HEK293 (cell line): Measurements from ENCODE around the gene EYA3.

Experiments used
- CTCF ChIA-PET: fragments of 350-600 bp; formaldehyde crosslinking; extraction: SDS; loops from one replicate; lab custom pipeline; 2021; ENCODE audit warnings: antibody characterized with exemption; lab: Yijun Ruan, JAX
- POLR2A ChIA-PET: fragments of 300-600 bp; formaldehyde crosslinking; extraction: SDS; loops from one replicate; lab custom pipeline; 2020; ENCODE audit warnings: antibody characterized with exemption, inconsistent platforms; lab: Yijun Ruan, JAX
- H3K27ac ChIP-seq: fragments of 200-500 bp; sonication (Bioruptor generic); 2 replicates; pipeline ENCODE4 v1.5.1; 2014; ENCODE audit warnings: low read depth, low read length, control low read depth, inconsistent platforms; ENCODE audit errors: extremely low read depth
- H3K36me3 ChIP-seq, 2 experiments: fragments of 200-500 bp in 1 of 2; sonication (Bioruptor generic) in 1 of 2; 1 replicate in 1 of 2; 2 replicates in 1 of 2; pipeline ENCODE4 v1.5.1; 2014 to 2017; ENCODE audit warnings: inconsistent platforms in 2 of 2, low read length in 2 of 2; ENCODE audit not compliant: control insufficient read depth in 2 of 2, insufficient read depth in 1 of 2
- H3K4me1 ChIP-seq: fragments of 200-500 bp; sonication (Bioruptor generic); 2 replicates; pipeline ENCODE4 v1.5.1; 2014; ENCODE audit warnings: mild to moderate bottlenecking, low read length, inconsistent platforms; ENCODE audit not compliant: control insufficient read depth, insufficient read depth
- H3K4me3 ChIP-seq: 2 replicates; pipeline ENCODE4 v1.5.1; 2011; ENCODE audit warnings: low read depth, mild to moderate bottlenecking, control low read depth, low read length, moderate library complexity
- H3K9me3 ChIP-seq: fragments of 200-500 bp; sonication (Bioruptor generic); 2 replicates; pipeline ENCODE4 v1.5.1; 2014; ENCODE audit warnings: low read depth, low read length, inconsistent platforms; ENCODE audit not compliant: control insufficient read depth, insufficient read depth
- BCL11A ChIP-seq: fragments of 450-650 bp; formaldehyde crosslinking; IDR thresholded peaks from 2 replicates; pipeline ENCODE4 v1.5.1; 2016; ENCODE audit warnings: low read depth, missing biosample characterization, missing genetic modification characterization
- GLI4 ChIP-seq: fragments of 450-650 bp; formaldehyde crosslinking; IDR thresholded peaks from 2 replicates; pipeline ENCODE4 v1.5.1; 2016; ENCODE audit warnings: missing biosample characterization, missing genetic modification characterization
- GLIS1 ChIP-seq: fragments of 450-650 bp; formaldehyde crosslinking; IDR thresholded peaks from 2 replicates; pipeline ENCODE4 v1.5.1; 2016; ENCODE audit warnings: missing biosample characterization, missing genetic modification characterization
- SALL2 ChIP-seq: fragments of 450-650 bp; formaldehyde crosslinking; IDR thresholded peaks from 2 replicates; pipeline ENCODE4 v1.5.0; 2017; ENCODE audit warnings: missing biosample characterization, mild to moderate bottlenecking, missing genetic modification characterization, borderline replicate concordance
- SCRT2 ChIP-seq: fragments of 450-650 bp; formaldehyde crosslinking; IDR thresholded peaks from 2 replicates; pipeline ENCODE4 v1.5.1; 2016; ENCODE audit warnings: missing biosample characterization, missing genetic modification characterization
- SP2 ChIP-seq: fragments of 450-650 bp; formaldehyde crosslinking; IDR thresholded peaks from 2 replicates; pipeline ENCODE4 v1.5.1; 2016; ENCODE audit warnings: missing biosample characterization, missing genetic modification characterization
- WT1 ChIP-seq: fragments of 450-650 bp; formaldehyde crosslinking; IDR thresholded peaks from 2 replicates; pipeline ENCODE4 v1.5.1; 2016; ENCODE audit warnings: missing biosample characterization, missing genetic modification characterization
- YY2 ChIP-seq: fragments of 450-650 bp; formaldehyde crosslinking; IDR thresholded peaks from 2 replicates; pipeline ENCODE4 v1.5.1; 2016; ENCODE audit warnings: missing biosample characterization, missing genetic modification characterization
- ZBTB17 ChIP-seq: fragments of 450-650 bp; formaldehyde crosslinking; IDR thresholded peaks from 2 replicates; pipeline ENCODE4 v1.5.1; 2016; ENCODE audit warnings: missing biosample characterization, missing genetic modification characterization
- ZFP37 ChIP-seq: fragments of 450-650 bp; formaldehyde crosslinking; IDR thresholded peaks from 2 replicates; pipeline ENCODE4 v1.5.1; 2016; ENCODE audit warnings: missing biosample characterization, missing genetic modification characterization
- ZNF133 ChIP-seq: fragments of 450-650 bp; formaldehyde crosslinking; IDR thresholded peaks from 2 replicates; pipeline ENCODE4 v1.5.1; 2016; ENCODE audit warnings: missing biosample characterization, missing genetic modification characterization
- ZNF140 ChIP-seq: fragments of 450-650 bp; formaldehyde crosslinking; IDR thresholded peaks from 2 replicates; pipeline ENCODE4 v1.5.1; 2016; ENCODE audit warnings: missing biosample characterization, missing genetic modification characterization
- ZNF146 ChIP-seq: fragments of 450-650 bp; formaldehyde crosslinking; IDR thresholded peaks from 2 replicates; pipeline ENCODE4 v1.5.1; 2016; ENCODE audit warnings: missing biosample characterization, missing genetic modification characterization
- ZNF239 ChIP-seq: fragments of 450-650 bp; formaldehyde crosslinking; IDR thresholded peaks from 2 replicates; pipeline ENCODE4 v1.5.1; 2016; ENCODE audit warnings: missing biosample characterization, missing genetic modification characterization
- ZNF350 ChIP-seq: fragments of 450-650 bp; formaldehyde crosslinking; IDR thresholded peaks from 2 replicates; pipeline ENCODE4 v1.5.0; 2017; ENCODE audit warnings: missing biosample characterization, mild to moderate bottlenecking, missing genetic modification characterization
- ZNF449 ChIP-seq: fragments of 450-650 bp; formaldehyde crosslinking; IDR thresholded peaks from 2 replicates; pipeline ENCODE4 v1.5.1; 2017; ENCODE audit warnings: missing biosample characterization, mild to moderate bottlenecking, missing genetic modification characterization, moderate library complexity
- ZNF473 ChIP-seq: fragments of 450-650 bp; formaldehyde crosslinking; IDR thresholded peaks from 2 replicates; pipeline ENCODE4 v1.5.1; 2017; ENCODE audit warnings: missing biosample characterization, missing genetic modification characterization
- ZNF544 ChIP-seq: fragments of 450-650 bp; formaldehyde crosslinking; IDR thresholded peaks from 2 replicates; pipeline ENCODE4 v1.5.0; 2017; ENCODE audit warnings: missing biosample characterization, missing genetic modification characterization
- ZNF560 ChIP-seq: fragments of 450-650 bp; formaldehyde crosslinking; IDR thresholded peaks from 2 replicates; pipeline ENCODE4 v1.5.1; 2017; ENCODE audit warnings: missing biosample characterization, missing genetic modification characterization, borderline replicate concordance
- ZNF561 ChIP-seq: fragments of 450-650 bp; IDR thresholded peaks from 2 replicates; pipeline ENCODE4 v1.5.1; 2018; ENCODE audit warnings: missing biosample characterization, missing genetic modification characterization, borderline replicate concordance
- ZNF707 ChIP-seq: fragments of 450-650 bp; formaldehyde crosslinking; IDR thresholded peaks from 2 replicates; pipeline ENCODE4 v1.5.1; 2016; ENCODE audit warnings: missing biosample characterization, missing genetic modification characterization
- ZNF776 ChIP-seq: fragments of 450-650 bp; formaldehyde crosslinking; IDR thresholded peaks from 2 replicates; pipeline ENCODE4 v1.5.0; 2017; ENCODE audit warnings: missing biosample characterization, missing genetic modification characterization, borderline replicate concordance
- TF ChIP-seq, protein P1 (sequence below): fragments of 450-650 bp; formaldehyde crosslinking; IDR thresholded peaks from 2 replicates; pipeline ENCODE4 v1.5.1; 2017; ENCODE audit warnings: missing biosample characterization, missing genetic modification characterization
- TF ChIP-seq, protein P2 (sequence below): fragments of 450-650 bp; formaldehyde crosslinking; IDR thresholded peaks from 2 replicates; pipeline ENCODE4 v1.5.1; 2016; ENCODE audit warnings: missing biosample characterization, missing genetic modification characterization
- TF ChIP-seq, protein P3 (sequence below): fragments of 450-650 bp; formaldehyde crosslinking; IDR thresholded peaks from 2 replicates; pipeline ENCODE4 v1.5.1; 2017; ENCODE audit warnings: missing biosample characterization, missing genetic modification characterization

The EYA3 gene

GRCh38 chr1:28002600-28002999 is 85.8 kb downstream of the EYA3 start:
- Histone ChIP-seq H3K27ac (no peak overlapping the region), H3K4me1 (no peaks in the 10 kb centered on the region), H3K9me3 (no peaks in the 10 kb centered on the region), H3K4me3 (no peak overlapping the region), H3K36me3 (peaks cover 43 to 65% of the 10 kb centered on the region in 2 experiments)
- POLR2A ChIA-PET = no interaction called here
- CTCF ChIA-PET = interaction anchor here (0.6 to 1.3 kb wide), 2 partner anchors 22 to 44 kb away, joined by 3 to 4 read pairs; no protein-coding TSS in a partner anchor
- TF ChIP-seq ZBTB17 = no peak
- TF ChIP-seq, protein P1, sequence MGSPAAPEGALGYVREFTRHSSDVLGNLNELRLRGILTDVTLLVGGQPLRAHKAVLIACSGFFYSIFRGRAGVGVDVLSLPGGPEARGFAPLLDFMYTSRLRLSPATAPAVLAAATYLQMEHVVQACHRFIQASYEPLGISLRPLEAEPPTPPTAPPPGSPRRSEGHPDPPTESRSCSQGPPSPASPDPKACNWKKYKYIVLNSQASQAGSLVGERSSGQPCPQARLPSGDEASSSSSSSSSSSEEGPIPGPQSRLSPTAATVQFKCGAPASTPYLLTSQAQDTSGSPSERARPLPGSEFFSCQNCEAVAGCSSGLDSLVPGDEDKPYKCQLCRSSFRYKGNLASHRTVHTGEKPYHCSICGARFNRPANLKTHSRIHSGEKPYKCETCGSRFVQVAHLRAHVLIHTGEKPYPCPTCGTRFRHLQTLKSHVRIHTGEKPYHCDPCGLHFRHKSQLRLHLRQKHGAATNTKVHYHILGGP (tag by site-specific recombination) = no peak
- no peak for TF ChIP-seq ZNF544 (tag by site-specific recombination)
- no peak for TF ChIP-seq ZNF239
- TF ChIP-seq SCRT2 (tag by site-specific recombination) = no peak
- TF ChIP-seq, protein P2, sequence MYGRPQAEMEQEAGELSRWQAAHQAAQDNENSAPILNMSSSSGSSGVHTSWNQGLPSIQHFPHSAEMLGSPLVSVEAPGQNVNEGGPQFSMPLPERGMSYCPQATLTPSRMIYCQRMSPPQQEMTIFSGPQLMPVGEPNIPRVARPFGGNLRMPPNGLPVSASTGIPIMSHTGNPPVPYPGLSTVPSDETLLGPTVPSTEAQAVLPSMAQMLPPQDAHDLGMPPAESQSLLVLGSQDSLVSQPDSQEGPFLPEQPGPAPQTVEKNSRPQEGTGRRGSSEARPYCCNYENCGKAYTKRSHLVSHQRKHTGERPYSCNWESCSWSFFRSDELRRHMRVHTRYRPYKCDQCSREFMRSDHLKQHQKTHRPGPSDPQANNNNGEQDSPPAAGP (tag by site-specific recombination) = no peak
- no peak for TF ChIP-seq SALL2 (tag by site-specific recombination)
- no peak for TF ChIP-seq ZNF140 (tag by site-specific recombination)
- no peak for TF ChIP-seq ZNF560 (tag by site-specific recombination)
- no peak for TF ChIP-seq SP2 (tag by site-specific recombination)
- no peak for TF ChIP-seq ZNF473
- TF ChIP-seq ZFP37 = no peak
- no peak for TF ChIP-seq ZNF561 (tag by site-specific recombination)

GRCh38 chr1:27999055-27999454 is 89.4 kb downstream of the EYA3 start:
- Histone ChIP-seq H3K9me3 (no peaks in the 10 kb centered on the region), H3K4me1 (no peaks in the 10 kb centered on the region), H3K4me3 (no peak overlapping the region), H3K36me3 (peaks cover 45 to 68% of the 10 kb centered on the region in 2 experiments), H3K27ac (no peak overlapping the region)
- POLR2A ChIA-PET = no interaction called here
- TF ChIP-seq BCL11A (tag by site-specific recombination) = no peak
- TF ChIP-seq ZNF707 (tag by site-specific recombination) = no peak
- no peak for TF ChIP-seq WT1 (tag by site-specific recombination)
- no peak for TF ChIP-seq YY2 (tag by site-specific recombination)
- TF ChIP-seq GLIS1 (tag by site-specific recombination) = no peak
- no peak for TF ChIP-seq ZNF449 (tag by site-specific recombination)
- no peak for TF ChIP-seq GLI4 (tag by site-specific recombination)
- no peak for TF ChIP-seq ZNF133
- TF ChIP-seq, protein P3, sequence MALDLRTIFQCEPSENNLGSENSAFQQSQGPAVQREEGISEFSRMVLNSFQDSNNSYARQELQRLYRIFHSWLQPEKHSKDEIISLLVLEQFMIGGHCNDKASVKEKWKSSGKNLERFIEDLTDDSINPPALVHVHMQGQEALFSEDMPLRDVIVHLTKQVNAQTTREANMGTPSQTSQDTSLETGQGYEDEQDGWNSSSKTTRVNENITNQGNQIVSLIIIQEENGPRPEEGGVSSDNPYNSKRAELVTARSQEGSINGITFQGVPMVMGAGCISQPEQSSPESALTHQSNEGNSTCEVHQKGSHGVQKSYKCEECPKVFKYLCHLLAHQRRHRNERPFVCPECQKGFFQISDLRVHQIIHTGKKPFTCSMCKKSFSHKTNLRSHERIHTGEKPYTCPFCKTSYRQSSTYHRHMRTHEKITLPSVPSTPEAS (tag by site-specific recombination) = no peak
- no peak for TF ChIP-seq ZNF350 (tag by site-specific recombination)
- TF ChIP-seq ZNF146 = no peak
- TF ChIP-seq ZNF776 (tag by site-specific recombination) = no peak
- CTCF ChIA-PET = interaction anchor here (1.5 kb wide), 1 partner anchor 92 kb away, joined by 5 read pairs; no protein-coding TSS in a partner anchor
